Stomach (tissue), 9 donors: ENCODE measurements around the gene CACNA2D3. TPM values are rescaled to one million over a fixed set of nuclear protein-coding genes. Genes with fewer than 3 reads are reported as not detected.

Source experiments
- DNase-seq, 2 donors: peaks; one replicate each; pipeline versions ENCODE4 v3.0.0 to v3.0.0-alpha.2; 2013 to 2019
- H3K27ac ChIP-seq, 5 donors: fragments of 200-600 bp in 4 of 5; sonication (generic) in 4 of 5; one replicate each; pipeline ENCODE4 v1.5.1; 2013 to 2019; ENCODE audit warnings: mild to moderate bottlenecking in 1 of 5, moderate library complexity in 1 of 5
- H3K27me3 ChIP-seq, 3 donors: fragments of 200-600 bp; sonication (generic); one replicate each; pipeline ENCODE4 v1.5.1; 2017 to 2019; ENCODE audit warnings: mixed run types in 1 of 3
- H3K36me3 ChIP-seq, 4 donors: fragments of 200-600 bp; sonication (generic); 1 replicate in 3 of 4; 2 replicates in 1 of 4; pipeline ENCODE4 v1.5.1; 2016 to 2019
- H3K4me1 ChIP-seq, 4 donors: fragments of 200-600 bp; sonication (generic); one replicate each; pipeline ENCODE4 v1.5.1; 2016 to 2019
- H3K4me3 ChIP-seq, 4 donors: fragments of 200-600 bp; sonication (generic) in 3 of 4; one replicate each; pipeline ENCODE4 v1.5.1; 2016 to 2019; ENCODE audit warnings: mild to moderate bottlenecking in 1 of 4
- H3K9me3 ChIP-seq, 4 donors: fragments of 200-600 bp; sonication (generic); one replicate each; pipeline ENCODE4 v1.5.1; 2016 to 2019
- EP300 ChIP-seq: sonication (generic); formaldehyde crosslinking; IDR thresholded peaks from one replicate; pipeline ENCODE4 v1.6.1; 2017; ENCODE audit warnings: antibody characterized with exemption
- POLR2A ChIP-seq, 4 donors: fragments of 450-650 bp; IDR thresholded peaks; one replicate each; pipeline ENCODE4 v1.6.1; 2016; ENCODE audit warnings: antibody characterized with exemption in 4 of 4, control low read depth in 2 of 4, mild to moderate bottlenecking in 1 of 4, moderate library complexity in 1 of 4
- POLR2AphosphoS5 ChIP-seq, 3 donors: sonication (generic); formaldehyde crosslinking; IDR thresholded peaks; one replicate each; pipeline ENCODE4 v1.6.1; 2016; ENCODE audit warnings: antibody characterized with exemption in 3 of 3
- WGBS, 5 donors: extraction: QIAGEN DNeasy Blood & Tissue Kit in 3 of 5; methylation state at CpG; one replicate each; pipeline versions ENCODE4 v1.1.5 to v1.1.7; 2013 to 2018; 5-methylcytosine and 5-hydroxymethylcytosine counted together
- intact Hi-C: fragments of 100-400 bp; cut with DNase I; formaldehyde crosslinking; loops from one replicate; pipeline ENCODE4 v1.15.1; 2023; ENCODE audit warnings: low total_unique reads
- polyA plus RNA-seq, 3 donors: library from polyadenylated mRNA; stranded (reverse); fragments of 200-250 nt; gene quantifications; one replicate each; pipeline ENCODE4 v1.2.3, GENCODE V29; 2013
- total RNA-seq, 5 donors: library from RNA; depleted of rRNA; stranded (reverse); fragments of >200 nt; gene quantifications; one replicate each; pipeline versions ENCODE4 v1.1.0 to v1.2.3, GENCODE V29; 2014 to 2016
- TF ChIP-seq, protein P1 (sequence below), 7 experiments: fragments of 450-650 bp in 4 of 7; fragments of 200-600 bp in 3 of 7; sonication (generic) in 3 of 7; IDR thresholded peaks; one replicate each; pipeline ENCODE4 v1.5.1; 2016 to 2019; ENCODE audit warnings: antibody characterized with exemption in 7 of 7, control low read depth in 2 of 7, mild to moderate bottlenecking in 1 of 7
- donor health status: healthy with polysubstance abuse.
- donor health status: Bipolar disorder and iron deficiency.
- donor health status: healthy.

Gene CACNA2D3
- total and polyA plus RNA-seq, 8 donors: 0.56 to 54.0 (median 2.9) TPM; not detected in 1

DNA sequence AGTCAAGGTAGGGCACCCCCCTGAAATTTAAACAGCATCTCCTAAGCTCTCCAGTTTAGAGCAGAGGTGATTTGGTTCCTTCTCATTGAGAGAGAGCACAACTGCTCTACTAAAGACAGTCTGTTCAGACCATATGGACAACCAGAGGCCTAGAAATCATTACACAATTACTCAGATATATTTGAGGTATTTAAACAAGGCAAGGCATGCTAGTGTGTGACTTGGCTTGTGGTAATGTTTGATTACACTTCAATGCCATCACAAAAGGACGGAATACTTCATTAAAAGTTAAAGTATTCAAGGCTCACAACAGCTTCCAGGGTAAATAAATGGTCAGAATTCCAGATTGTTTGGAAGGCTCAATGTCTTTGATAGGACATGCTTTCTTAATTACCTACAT, 695.3 kb downstream of the CACNA2D3 start:
- 21 to 51% (median 35%) methylated on average over 1 of the region's 1 CpG for WGBS, 5 donors
- peaks cover 0 to 18% (median 6%) of the 10 kb centered on the region in 4 donors for H3K4me1 ChIP-seq
- intact Hi-C loops: no loop called here
- no peaks in the 10 kb centered on the region for H3K9me3 ChIP-seq
- no peaks in the 10 kb centered on the region for H3K36me3 ChIP-seq
- no peak for DNase-seq
- no peak overlapping the region for H3K27ac ChIP-seq
- no peaks in the 10 kb centered on the region for H3K27me3 ChIP-seq
- TF ChIP-seq, protein P1, sequence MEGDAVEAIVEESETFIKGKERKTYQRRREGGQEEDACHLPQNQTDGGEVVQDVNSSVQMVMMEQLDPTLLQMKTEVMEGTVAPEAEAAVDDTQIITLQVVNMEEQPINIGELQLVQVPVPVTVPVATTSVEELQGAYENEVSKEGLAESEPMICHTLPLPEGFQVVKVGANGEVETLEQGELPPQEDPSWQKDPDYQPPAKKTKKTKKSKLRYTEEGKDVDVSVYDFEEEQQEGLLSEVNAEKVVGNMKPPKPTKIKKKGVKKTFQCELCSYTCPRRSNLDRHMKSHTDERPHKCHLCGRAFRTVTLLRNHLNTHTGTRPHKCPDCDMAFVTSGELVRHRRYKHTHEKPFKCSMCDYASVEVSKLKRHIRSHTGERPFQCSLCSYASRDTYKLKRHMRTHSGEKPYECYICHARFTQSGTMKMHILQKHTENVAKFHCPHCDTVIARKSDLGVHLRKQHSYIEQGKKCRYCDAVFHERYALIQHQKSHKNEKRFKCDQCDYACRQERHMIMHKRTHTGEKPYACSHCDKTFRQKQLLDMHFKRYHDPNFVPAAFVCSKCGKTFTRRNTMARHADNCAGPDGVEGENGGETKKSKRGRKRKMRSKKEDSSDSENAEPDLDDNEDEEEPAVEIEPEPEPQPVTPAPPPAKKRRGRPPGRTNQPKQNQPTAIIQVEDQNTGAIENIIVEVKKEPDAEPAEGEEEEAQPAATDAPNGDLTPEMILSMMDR (IDR thresholded peaks at IDR 0.05): no peak
- TF ChIP-seq POLR2AphosphoS5 (IDR thresholded peaks at IDR 0.05): no peak
- TF ChIP-seq POLR2A (IDR thresholded peaks at IDR 0.05): no peak
- TF ChIP-seq EP300: no peak
- no peak overlapping the region for H3K4me3 ChIP-seq

DNA sequence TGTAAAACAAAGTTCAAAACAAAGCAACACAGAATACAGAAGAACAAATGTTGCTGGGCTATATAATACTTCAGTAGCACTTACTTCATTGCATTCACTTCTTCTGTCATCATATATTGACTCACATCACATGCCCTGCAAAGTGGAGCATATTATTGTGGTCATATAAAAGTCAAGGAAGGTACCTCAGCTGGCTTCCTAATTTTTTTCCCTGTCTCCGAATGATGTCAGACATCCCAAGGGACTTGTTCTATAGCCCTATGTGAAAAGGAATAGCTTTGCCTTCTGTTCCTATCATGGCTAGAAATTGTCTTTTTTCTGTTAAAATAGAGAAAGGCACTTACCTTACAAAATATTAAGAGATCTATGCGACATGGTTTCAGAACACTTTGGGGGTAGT, 696.1 kb downstream of the CACNA2D3 start:
- intact Hi-C loops: no loop called here
- 92 to 97% (median 95%) methylated on average over 2 of the region's 2 CpGs for WGBS, 5 donors
- no peaks in the 10 kb centered on the region for H3K27me3 ChIP-seq
- TF ChIP-seq, protein P1 (IDR thresholded peaks at IDR 0.05): no peak
- no peak for TF ChIP-seq EP300
- TF ChIP-seq POLR2AphosphoS5 (IDR thresholded peaks at IDR 0.05): no peak
- TF ChIP-seq POLR2A (IDR thresholded peaks at IDR 0.05): no peak
- peaks cover 0 to 19% (median 6%) of the 10 kb centered on the region in 4 donors for H3K4me1 ChIP-seq
- H3K4me3 ChIP-seq: no peak overlapping the region
- no peak for DNase-seq
- H3K27ac ChIP-seq: no peak overlapping the region
- H3K36me3 ChIP-seq: no peaks in the 10 kb centered on the region
- H3K9me3 ChIP-seq: no peaks in the 10 kb centered on the region

DNA sequence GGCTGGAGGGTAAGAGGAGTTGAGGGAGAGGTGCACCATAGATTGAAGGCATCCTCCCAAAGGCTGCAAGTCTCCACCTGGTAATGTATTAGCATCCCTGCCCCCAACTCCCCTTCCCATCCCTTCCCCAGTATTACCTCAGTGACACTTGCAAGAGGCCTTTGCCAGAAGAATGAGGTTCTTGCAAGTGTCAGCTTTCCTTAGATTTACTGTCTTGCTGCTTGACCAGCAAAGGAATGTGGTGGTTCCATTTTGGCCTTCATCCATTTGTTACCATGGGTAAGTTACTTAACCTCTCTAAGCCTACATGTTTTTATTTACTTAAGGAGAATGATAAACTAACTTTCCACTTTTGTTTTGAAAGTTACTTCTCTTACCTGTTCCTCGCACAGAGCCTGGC, 696.6 kb downstream of the CACNA2D3 start:
- TF ChIP-seq POLR2AphosphoS5 (IDR thresholded peaks at IDR 0.05) (no peak), POLR2A (IDR thresholded peaks at IDR 0.05) (no peak), EP300 (no peak)
- TF ChIP-seq, protein P1 (IDR thresholded peaks at IDR 0.05): no peak
- intact Hi-C loops: no loop called here
- no peak overlapping the region for H3K4me3 ChIP-seq
- no peak for DNase-seq
- WGBS, 5 donors: 95 to 100% (median 96%) methylated on average over 1 of the region's 1 CpG
- H3K4me1 ChIP-seq: peaks cover 0 to 19% (median 6%) of the 10 kb centered on the region in 4 donors
- H3K36me3 ChIP-seq: no peaks in the 10 kb centered on the region
- H3K9me3 ChIP-seq: no peaks in the 10 kb centered on the region
- H3K27me3 ChIP-seq: no peaks in the 10 kb centered on the region
- no peak overlapping the region for H3K27ac ChIP-seq

DNA sequence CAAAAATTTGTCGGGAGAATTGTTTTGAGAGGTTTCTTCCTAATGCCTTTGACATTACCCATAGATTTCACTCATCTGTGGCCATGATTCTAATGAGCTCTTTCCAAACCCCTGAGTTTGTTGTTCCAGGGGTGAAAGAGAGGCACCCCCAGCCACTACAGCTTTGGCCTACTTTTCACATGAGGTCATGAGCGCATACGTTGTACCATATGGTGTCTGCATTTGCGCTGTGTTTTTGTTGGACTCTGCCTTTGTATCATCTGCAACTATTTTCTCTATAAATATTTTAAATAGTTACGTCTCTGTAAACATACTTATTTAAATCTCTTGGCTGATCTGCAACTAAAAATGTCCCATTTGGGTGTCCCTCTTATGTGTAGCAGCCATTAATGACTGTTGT, 697.6 kb downstream of the CACNA2D3 start:
- no peaks in the 10 kb centered on the region for H3K36me3 ChIP-seq
- peaks cover 0 to 19% (median 6%) of the 10 kb centered on the region in 4 donors for H3K4me1 ChIP-seq
- H3K4me3 ChIP-seq: no peak overlapping the region
- H3K9me3 ChIP-seq: no peaks in the 10 kb centered on the region
- DNase-seq: peak in 1 of 2 donors; percentile 35
- no peaks in the 10 kb centered on the region for H3K27me3 ChIP-seq
- intact Hi-C loops: no loop called here
- no peak overlapping the region for H3K27ac ChIP-seq
- TF ChIP-seq POLR2A (IDR thresholded peaks at IDR 0.05) (no peak), POLR2AphosphoS5 (IDR thresholded peaks at IDR 0.05) (no peak), EP300 (no peak)
- TF ChIP-seq, protein P1 (IDR thresholded peaks at IDR 0.05): no peak
- 82 to 84% (median 83%) methylated on average over 5 of the region's 5 CpGs for WGBS, 5 donors
